Cardiac muscle cell (in vitro differentiated cells and primary cell): Measurements from ENCODE around the gene NKAIN1. TPM values are rescaled to one million over a fixed set of nuclear protein-coding genes. Genes with fewer than 3 reads are reported as not detected.

Source experiments
- DNase-seq, 2 donors: peaks; one replicate each; pipeline versions ENCODE4 v3.0.0 to v3.0.0-alpha.2; 2010 to 2017; ENCODE audit warnings: low read depth in 1 of 2, low spot score in 1 of 2
- H3K27ac ChIP-seq: fragments of 200-600 bp; sonication (generic); 2 replicates; pipeline ENCODE4 v1.5.1; 2016
- H3K27me3 ChIP-seq: fragments of 200-600 bp; sonication (generic); 2 replicates; pipeline ENCODE4 v1.6.0; 2016; ENCODE audit warnings: control low read depth
- H3K36me3 ChIP-seq: fragments of 200-600 bp; sonication (generic); 2 replicates; pipeline ENCODE4 v1.5.1; 2016; ENCODE audit warnings: control low read depth
- H3K4me1 ChIP-seq: fragments of 200-600 bp; sonication (generic); 2 replicates; pipeline ENCODE4 v1.8.1; 2017; ENCODE audit warnings: low read depth, mild to moderate bottlenecking, mixed run types
- H3K4me3 ChIP-seq: fragments of 200-600 bp; sonication (generic); 2 replicates; pipeline ENCODE4 v1.5.1; 2016; ENCODE audit warnings: mild to moderate bottlenecking
- H3K9me3 ChIP-seq: fragments of 200-600 bp; sonication (generic); 2 replicates; pipeline ENCODE4 v1.5.1; 2017; ENCODE audit warnings: low read depth, mild to moderate bottlenecking, control low read depth
- polyA plus RNA-seq: library from polyadenylated mRNA; unstranded; fragments of >200 nt; fragmentation: Nextera tagmentation; extraction: Ambion mirVana; gene quantifications from 2 replicates; pipeline ENCODE4 v1.2.1, GENCODE V29; 2016
- total RNA-seq: library from RNA; depleted of rRNA; stranded (reverse); fragments of >200 nt; gene quantifications from 2 replicates; pipeline ENCODE4 v1.2.3, GENCODE V29; 2016
- TF ChIP-seq, protein P1 (sequence below): IDR thresholded peaks from 2 replicates; pipeline ENCODE4 v1.5.1; 2012; ENCODE audit warnings: low read depth, mild to moderate bottlenecking, low read length

NKAIN1 gene
- total and polyA plus RNA-seq, 2 experiments from 2014 or later, result 1.9 to 2.8 TPM

DNA sequence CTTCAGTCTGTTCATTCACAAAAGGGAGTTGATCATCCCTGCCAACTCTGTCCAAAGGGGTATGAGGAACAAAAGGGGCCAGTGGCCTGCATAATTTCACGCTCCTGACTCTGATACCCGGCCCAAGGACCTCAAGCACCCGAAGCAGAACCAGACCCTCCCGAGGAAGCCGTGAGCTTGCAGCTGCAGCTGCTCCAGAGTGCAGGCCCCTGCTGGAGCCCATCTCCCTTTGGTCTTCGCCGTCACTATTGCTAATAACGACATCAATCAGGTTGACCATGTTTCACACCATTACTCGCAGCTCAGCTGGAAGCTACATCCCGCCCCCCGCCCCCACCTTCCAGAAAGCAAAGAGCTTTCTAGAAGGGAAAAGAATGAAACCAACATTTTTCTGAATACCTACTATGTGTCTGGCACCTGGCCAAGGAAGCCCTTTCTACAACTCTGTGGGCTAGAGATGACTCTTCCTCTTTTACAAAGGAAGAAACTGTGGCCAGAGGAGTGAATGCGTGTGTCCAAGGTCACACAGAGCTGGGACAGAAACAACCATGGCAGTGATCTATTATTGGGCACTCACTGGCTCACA, 5.5 kb downstream of the NKAIN1 start:
- TF ChIP-seq, protein P1, sequence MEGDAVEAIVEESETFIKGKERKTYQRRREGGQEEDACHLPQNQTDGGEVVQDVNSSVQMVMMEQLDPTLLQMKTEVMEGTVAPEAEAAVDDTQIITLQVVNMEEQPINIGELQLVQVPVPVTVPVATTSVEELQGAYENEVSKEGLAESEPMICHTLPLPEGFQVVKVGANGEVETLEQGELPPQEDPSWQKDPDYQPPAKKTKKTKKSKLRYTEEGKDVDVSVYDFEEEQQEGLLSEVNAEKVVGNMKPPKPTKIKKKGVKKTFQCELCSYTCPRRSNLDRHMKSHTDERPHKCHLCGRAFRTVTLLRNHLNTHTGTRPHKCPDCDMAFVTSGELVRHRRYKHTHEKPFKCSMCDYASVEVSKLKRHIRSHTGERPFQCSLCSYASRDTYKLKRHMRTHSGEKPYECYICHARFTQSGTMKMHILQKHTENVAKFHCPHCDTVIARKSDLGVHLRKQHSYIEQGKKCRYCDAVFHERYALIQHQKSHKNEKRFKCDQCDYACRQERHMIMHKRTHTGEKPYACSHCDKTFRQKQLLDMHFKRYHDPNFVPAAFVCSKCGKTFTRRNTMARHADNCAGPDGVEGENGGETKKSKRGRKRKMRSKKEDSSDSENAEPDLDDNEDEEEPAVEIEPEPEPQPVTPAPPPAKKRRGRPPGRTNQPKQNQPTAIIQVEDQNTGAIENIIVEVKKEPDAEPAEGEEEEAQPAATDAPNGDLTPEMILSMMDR, result no peak
- no peaks in the 10 kb centered on the region for H3K9me3 ChIP-seq
- H3K27ac ChIP-seq, result no peak overlapping the region
- no peak for DNase-seq
- H3K27me3 ChIP-seq, result peaks cover 29% of the 10 kb centered on the region
- H3K4me3 ChIP-seq, result no peak overlapping the region
- no peaks in the 10 kb centered on the region for H3K36me3 ChIP-seq
- no peaks in the 10 kb centered on the region for H3K4me1 ChIP-seq

DNA sequence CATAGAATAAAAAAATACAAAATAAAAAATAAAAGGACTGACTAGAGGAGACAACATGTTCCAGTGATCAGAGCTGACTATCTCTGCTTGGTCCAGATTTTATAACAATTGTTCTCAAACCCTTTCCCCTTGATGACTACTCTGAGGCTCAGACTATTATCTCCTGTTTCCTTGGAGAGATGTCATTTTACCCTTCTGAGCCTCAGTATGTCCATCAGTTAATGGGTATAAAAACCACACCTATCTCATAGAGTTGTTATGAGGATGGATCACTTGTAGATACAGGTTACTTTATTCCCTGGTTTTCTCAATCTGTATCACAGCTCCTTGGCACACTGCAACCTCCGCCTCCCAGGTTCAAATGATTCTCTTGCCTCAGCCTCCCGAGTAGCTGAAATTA, 7.0 kb downstream of the NKAIN1 start:
- TF ChIP-seq, protein P1, result no peak
- H3K9me3 ChIP-seq, result no peaks in the 10 kb centered on the region
- no peaks in the 10 kb centered on the region for H3K36me3 ChIP-seq
- no peak overlapping the region for H3K4me3 ChIP-seq
- H3K27ac ChIP-seq, result no peak overlapping the region
- H3K4me1 ChIP-seq, result no peaks in the 10 kb centered on the region
- no peak for DNase-seq
- peaks cover 14% of the 10 kb centered on the region for H3K27me3 ChIP-seq

DNA sequence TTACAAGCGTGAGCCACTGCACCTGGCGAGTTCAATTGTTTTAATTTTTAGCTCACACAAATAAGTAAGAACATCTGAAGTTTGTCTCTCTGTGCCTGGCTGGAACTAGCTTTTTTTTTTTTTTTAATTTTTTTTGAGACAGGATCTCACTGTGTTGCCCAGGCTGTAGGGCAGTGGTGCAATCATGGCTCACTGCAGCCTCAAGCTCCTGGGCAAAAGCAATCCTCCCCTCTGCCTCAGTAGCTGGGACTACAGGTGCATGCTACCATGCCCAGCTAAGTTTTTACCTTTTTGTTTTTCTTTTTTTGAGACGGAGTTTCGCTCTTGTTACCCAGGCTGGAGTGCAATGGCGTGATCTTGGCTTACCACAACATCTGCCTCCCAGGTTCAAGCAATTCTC, 7.9 kb downstream of the NKAIN1 start:
- DNase-seq, result no peak
- no peak overlapping the region for H3K4me3 ChIP-seq
- H3K4me1 ChIP-seq, result no peaks in the 10 kb centered on the region
- TF ChIP-seq, protein P1, result no peak
- peaks cover 11% of the 10 kb centered on the region for H3K27me3 ChIP-seq
- no peaks in the 10 kb centered on the region for H3K36me3 ChIP-seq
- no peaks in the 10 kb centered on the region for H3K9me3 ChIP-seq
- no peak overlapping the region for H3K27ac ChIP-seq

DNA sequence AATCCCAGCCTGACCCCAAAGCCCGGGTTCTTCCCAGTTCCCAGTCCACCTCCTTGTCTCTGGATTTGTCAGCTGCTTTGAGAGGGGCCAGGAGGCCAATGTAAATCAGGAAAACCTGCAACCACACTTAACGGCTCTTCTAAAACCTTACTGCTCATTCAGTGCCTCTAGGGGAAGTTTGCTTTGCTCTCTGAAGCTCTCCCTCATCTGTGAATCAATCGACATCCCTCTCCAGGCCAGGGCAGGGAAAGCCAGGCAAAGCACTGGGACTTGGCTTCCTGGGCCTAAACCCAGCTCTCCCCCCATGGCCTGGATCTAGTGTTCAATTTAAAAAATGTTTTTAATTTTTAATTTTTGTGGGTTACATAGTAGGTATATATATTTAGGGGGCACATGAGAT, 9.3 kb downstream of the NKAIN1 start:
- Histone ChIP-seq H3K4me3 (no peak overlapping the region), H3K9me3 (no peaks in the 10 kb centered on the region), H3K27me3 (no peaks in the 10 kb centered on the region), H3K27ac (no peak overlapping the region), H3K36me3 (no peaks in the 10 kb centered on the region), H3K4me1 (no peaks in the 10 kb centered on the region)
- TF ChIP-seq, protein P1, result no peak
- no peak for DNase-seq

DNA sequence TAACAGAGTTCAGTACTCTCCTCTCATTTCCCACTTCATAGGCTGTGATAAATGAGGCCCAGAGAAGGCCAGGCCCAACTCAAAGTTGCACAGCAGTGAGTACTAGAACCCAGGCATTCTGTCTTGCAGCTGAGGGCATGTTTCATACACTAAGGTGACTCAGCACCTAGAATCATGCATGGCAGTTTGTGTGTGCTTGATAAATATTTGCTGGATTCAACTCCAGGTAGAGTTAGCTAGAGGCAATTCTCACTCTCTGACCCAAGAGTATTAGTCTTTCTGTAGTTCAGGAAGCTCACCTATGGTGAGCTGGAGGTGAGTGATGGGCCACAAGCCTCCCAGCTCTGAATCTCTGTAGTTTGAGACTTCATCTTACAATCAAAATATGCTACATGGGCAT, 10.7 kb downstream of the NKAIN1 start:
- Histone ChIP-seq H3K4me3 (no peak overlapping the region), H3K27me3 (no peaks in the 10 kb centered on the region), H3K9me3 (no peaks in the 10 kb centered on the region), H3K27ac (no peak overlapping the region), H3K4me1 (no peaks in the 10 kb centered on the region), H3K36me3 (no peaks in the 10 kb centered on the region)
- DNase-seq, result no peak
- TF ChIP-seq, protein P1, result no peak
